K562 (cell line): ENCODE data around the gene COCH. TPM values are rescaled to one million over a fixed set of nuclear protein-coding genes. Genes with fewer than 3 reads are reported as not detected.
"Not testable (repeated sequence)": the region's sequence is repeated elsewhere in the genome, so short reads cannot be mapped to it uniquely, and the experiment has no call there.

Experiments used
- ATAC-seq: fragments of 200-7000 bp; cut with Tn5 transposase; 3 replicates; pipeline ENCODE4 v1.9.1; 2020; ENCODE audit warnings: moderate library complexity
- BruUV-seq: library from RNA; stranded (reverse); fragments of 400-500 nt; replicated peaks from 2 replicates; lab custom pipeline; 2021; lab: Mats Ljungman, UMichigan
- CTCF ChIA-PET: fragments of 300-600 bp; formaldehyde crosslinking; extraction: SDS; loops from one replicate; lab custom pipeline; 2021; ENCODE audit warnings: low intra/inter-chr PET ratio; lab: Yijun Ruan, JAX
- POLR2A ChIA-PET: fragments of 300-600, 350-650 bp; sonication (Branson Sonifier 250); formaldehyde crosslinking; extraction: SDS; loops from one replicate; lab custom pipeline; 2021; ENCODE audit warnings: antibody characterized with exemption, inconsistent platforms; lab: Yijun Ruan, JAX
- DNase-seq, 4 experiments: peaks; one replicate each; pipeline versions ENCODE4 v3.0.0 to v3.0.0-alpha.2; 2011 to 2018; ENCODE audit warnings: low spot score in 3 of 4, mixed read lengths in 3 of 4; ENCODE audit errors: extremely low read depth in 1 of 4
- FAIRE-seq: peaks from 2 replicates; lab custom pipeline; 2011; peaks lifted over from hg19 to GRCh38; lab: Jason Lieb, UNC
- H2AFZ ChIP-seq: 2 replicates; pipeline ENCODE4 v1.6.0; 2011; ENCODE audit warnings: low read depth, low read length, control low read depth, inconsistent platforms
- H3K27ac ChIP-seq: fragments of 200-600 bp; 3 replicates; pipeline ENCODE4 v1.8.0; 2011; ENCODE audit warnings: low read depth, mild to moderate bottlenecking, control low read depth, inconsistent platforms, low read length, moderate library complexity, mixed read lengths; ENCODE audit errors: extremely low read depth
- H3K27me3 ChIP-seq, 2 experiments: fragments of 300-600 bp in 1 of 2; 2 replicates in 1 of 2; 3 replicates in 1 of 2; pipeline versions ENCODE4 v1.6.0 to v1.8.0; 2011; ENCODE audit warnings: inconsistent platforms in 2 of 2, low read length in 2 of 2, mild to moderate bottlenecking in 1 of 2, mixed read lengths in 1 of 2, moderate library complexity in 1 of 2; ENCODE audit not compliant: control insufficient read depth in 2 of 2, insufficient read depth in 2 of 2
- H3K36me3 ChIP-seq: fragments of 300-600 bp; 3 replicates; pipeline ENCODE4 v1.8.0; 2011; ENCODE audit warnings: mild to moderate bottlenecking, low read length, inconsistent platforms; ENCODE audit not compliant: control insufficient read depth, insufficient read depth
- H3K4me1 ChIP-seq, 2 experiments: fragments of 200-600 bp in 1 of 2; replicated peaks in 1 of 2; 2 replicates in 1 of 2; 3 replicates in 1 of 2; pipeline versions ENCODE4 v1.5.1 to v1.8.0; 2011; ENCODE audit warnings: inconsistent platforms in 2 of 2, low read length in 2 of 2, mild to moderate bottlenecking in 1 of 2, mixed read lengths in 1 of 2, moderate library complexity in 1 of 2; ENCODE audit not compliant: control insufficient read depth in 2 of 2, insufficient read depth in 2 of 2
- H3K4me2 ChIP-seq: 2 replicates; pipeline ENCODE4 v1.6.1; 2011; ENCODE audit warnings: low read length, control low read depth, inconsistent platforms, mixed read lengths; ENCODE audit not compliant: insufficient read depth
- H3K4me3 ChIP-seq: fragments of 200-600 bp; sonication (generic), shearing (Covaris generic); 2 replicates; pipeline ENCODE4 v1.5.1; 2016; ENCODE audit warnings: control low read depth, inconsistent platforms
- H3K79me2 ChIP-seq: fragments of 200-600 bp; 3 replicates; pipeline ENCODE4 v1.8.0; 2011; ENCODE audit warnings: low read length, inconsistent platforms; ENCODE audit not compliant: control insufficient read depth, insufficient read depth
- H3K9ac ChIP-seq, 2 experiments: 2 replicates each; pipeline versions ENCODE4 v1.6.0 to v1.6.1; 2011; ENCODE audit warnings: low read depth in 2 of 2, low read length in 2 of 2, control low read depth in 1 of 2, inconsistent platforms in 1 of 2, mild to moderate bottlenecking in 1 of 2, mixed read lengths in 1 of 2; ENCODE audit not compliant: insufficient read depth in 1 of 2
- H3K9me1 ChIP-seq: one replicate; pipeline ENCODE4 v1.6.0; 2011; ENCODE audit warnings: inconsistent platforms, mild to moderate bottlenecking, low read length, moderate library complexity; ENCODE audit not compliant: control insufficient read depth, insufficient read depth
- H3K9me3 ChIP-seq: replicated peaks from 2 replicates; pipeline ENCODE4 v1.5.1; 2011; ENCODE audit warnings: low read depth, low read length, inconsistent platforms; ENCODE audit not compliant: control insufficient read depth, insufficient read depth
- H4K20me1 ChIP-seq: replicated peaks from 2 replicates; pipeline ENCODE4 v1.6.1; 2011; ENCODE audit warnings: low read length, inconsistent platforms, mixed read lengths; ENCODE audit not compliant: control insufficient read depth, insufficient read depth
- ARNT ChIP-seq, 2 experiments: fragments of 450-650 bp; IDR thresholded peaks; 2 replicates each; pipeline ENCODE4 v1.6.1; 2016; ENCODE audit warnings: mild to moderate bottlenecking in 1 of 2
- CREM ChIP-seq: IDR thresholded peaks from 2 replicates; pipeline ENCODE4 v1.6.1; 2014; ENCODE audit warnings: antibody characterized with exemption, low read depth
- FOXJ3 ChIP-seq: sonication (generic); formaldehyde crosslinking; IDR thresholded peaks from 2 replicates; pipeline ENCODE4 v1.4.0; 2020; ENCODE audit warnings: mild to moderate bottlenecking, missing genetic modification reagents
- FUS ChIP-seq: fragments of 200-400 bp; formaldehyde crosslinking; optimal IDR thresholded peaks from 2 replicates; pipeline ENCODE3; 2017; ENCODE audit warnings: low read depth, low read length
- MEF2D ChIP-seq: conservative IDR thresholded peaks from 2 replicates; pipeline ENCODE4 v1.6.1; 2016; ENCODE audit warnings: low read depth, missing genetic modification characterization, missing compliant biosample characterization
- STAT5A ChIP-seq: IDR thresholded peaks from 2 replicates; pipeline ENCODE4 v1.6.1; 2012; ENCODE audit warnings: low read length, inconsistent platforms, borderline replicate concordance
- ZNF197 ChIP-seq: fragments of 200-800 bp; sonication (Bioruptor generic); IDR thresholded peaks from 2 replicates; pipeline ENCODE4 v1.6.1; 2016; ENCODE audit warnings: low read depth, missing genetic modification characterization, missing compliant biosample characterization
- WGBS: fragments of 100-300 bp; shearing (Covaris generic); methylation state at CpG from one replicate; pipeline ENCODE4 v1.1.6; 2016; ENCODE audit warnings: low coverage, mixed read lengths; ENCODE audit not compliant: insufficient coverage; ENCODE audit errors: missing lambda C conversion rate; 5-methylcytosine and 5-hydroxymethylcytosine counted together
- in situ Hi-C: fragments of 300-500 bp; cut with MboI; formaldehyde crosslinking; loops from 4 replicates; pipeline ENCODE4 v1.15.0; 2018; ENCODE audit warnings: inconsistent platforms, mixed read lengths
- intact Hi-C: fragments of 100-400 bp; cut with micrococcal nuclease; formaldehyde crosslinking; loops from 2 replicates; pipeline ENCODE4 v1.14.2; 2022
- polyA plus RNA-seq, 8 experiments: library from polyadenylated mRNA; depleted of rRNA in 4 of 8; stranded (reverse) in 5 of 8; unstranded in 3 of 8; fragments of >200 nt; fragmentation: Nextera tagmentation in 2 of 8; fragmentation: Illumina TruSeq in 1 of 8; extraction: Ambion mirVana in 2 of 8; extraction: Trizol in 1 of 8; gene quantifications; 2 replicates each; pipeline versions ENCODE4 v1.2.1 to v1.2.3, GENCODE V29; 2011 to 2014; ENCODE audit warnings: inconsistent platforms in 1 of 8, missing spikeins in 1 of 8
- total RNA-seq, 7 experiments: library from RNA; depleted of rRNA in 6 of 7; stranded (reverse); fragments of >200 nt in 6 of 7; fragmentation: Illumina TruSeq in 2 of 7; extraction: Trizol in 2 of 7; gene quantifications; 2 replicates each; pipeline versions ENCODE4 v1.2.1 to v1.2.3, GENCODE V29; 2011 to 2021; ENCODE audit warnings: low replicate concordance in 1 of 7
- TF ChIP-seq, protein P1 (sequence below): fragments of 200-800 bp; sonication (Bioruptor generic); IDR thresholded peaks from 2 replicates; pipeline ENCODE4 v1.6.1; 2017; ENCODE audit warnings: missing genetic modification characterization, missing compliant biosample characterization
- TF ChIP-seq, protein P2 (sequence below): fragments of 150-350 bp; IDR thresholded peaks from 2 replicates; pipeline ENCODE4 v1.6.1; 2014; ENCODE audit warnings: low read depth, mild to moderate bottlenecking, low read length, borderline replicate concordance

Gene COCH
- total and polyA plus RNA-seq, 9 of the 15 experiments (the other 6 are each of a cell fraction or from before 2014, with no cell fraction given) = 27.0 to 141 (median 69.3) TPM

DNA sequence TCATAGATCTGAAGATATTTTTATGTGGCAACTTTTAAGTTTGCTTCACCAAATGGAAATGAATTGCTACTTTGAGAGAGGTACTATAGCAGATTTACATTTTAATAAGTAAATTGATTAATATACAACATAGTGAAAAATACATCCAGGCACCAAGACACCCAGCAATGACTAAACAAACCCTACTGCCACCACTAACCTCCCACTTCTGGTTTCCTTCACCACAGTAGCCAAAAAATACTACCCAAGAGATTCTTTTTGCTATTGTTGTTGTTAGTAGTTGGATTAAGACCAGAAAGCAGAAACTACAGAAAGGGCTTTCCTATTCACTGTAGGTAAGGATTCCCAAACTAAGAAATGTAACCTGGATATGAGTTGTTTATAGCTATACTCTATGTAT is 54.1 kb downstream of the COCH start (continued):
- TF ChIP-seq FOXJ3 = no peak
- TF ChIP-seq, protein P1, sequence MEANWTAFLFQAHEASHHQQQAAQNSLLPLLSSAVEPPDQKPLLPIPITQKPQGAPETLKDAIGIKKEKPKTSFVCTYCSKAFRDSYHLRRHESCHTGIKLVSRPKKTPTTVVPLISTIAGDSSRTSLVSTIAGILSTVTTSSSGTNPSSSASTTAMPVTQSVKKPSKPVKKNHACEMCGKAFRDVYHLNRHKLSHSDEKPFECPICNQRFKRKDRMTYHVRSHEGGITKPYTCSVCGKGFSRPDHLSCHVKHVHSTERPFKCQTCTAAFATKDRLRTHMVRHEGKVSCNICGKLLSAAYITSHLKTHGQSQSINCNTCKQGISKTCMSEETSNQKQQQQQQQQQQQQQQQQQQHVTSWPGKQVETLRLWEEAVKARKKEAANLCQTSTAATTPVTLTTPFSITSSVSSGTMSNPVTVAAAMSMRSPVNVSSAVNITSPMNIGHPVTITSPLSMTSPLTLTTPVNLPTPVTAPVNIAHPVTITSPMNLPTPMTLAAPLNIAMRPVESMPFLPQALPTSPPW (CRISPR knock-in tag) = no peak
- TF ChIP-seq MEF2D (tag) = no peak
- no peak for TF ChIP-seq CREM
- no peak for TF ChIP-seq ZNF197 (CRISPR knock-in tag)
- TF ChIP-seq, protein P2, sequence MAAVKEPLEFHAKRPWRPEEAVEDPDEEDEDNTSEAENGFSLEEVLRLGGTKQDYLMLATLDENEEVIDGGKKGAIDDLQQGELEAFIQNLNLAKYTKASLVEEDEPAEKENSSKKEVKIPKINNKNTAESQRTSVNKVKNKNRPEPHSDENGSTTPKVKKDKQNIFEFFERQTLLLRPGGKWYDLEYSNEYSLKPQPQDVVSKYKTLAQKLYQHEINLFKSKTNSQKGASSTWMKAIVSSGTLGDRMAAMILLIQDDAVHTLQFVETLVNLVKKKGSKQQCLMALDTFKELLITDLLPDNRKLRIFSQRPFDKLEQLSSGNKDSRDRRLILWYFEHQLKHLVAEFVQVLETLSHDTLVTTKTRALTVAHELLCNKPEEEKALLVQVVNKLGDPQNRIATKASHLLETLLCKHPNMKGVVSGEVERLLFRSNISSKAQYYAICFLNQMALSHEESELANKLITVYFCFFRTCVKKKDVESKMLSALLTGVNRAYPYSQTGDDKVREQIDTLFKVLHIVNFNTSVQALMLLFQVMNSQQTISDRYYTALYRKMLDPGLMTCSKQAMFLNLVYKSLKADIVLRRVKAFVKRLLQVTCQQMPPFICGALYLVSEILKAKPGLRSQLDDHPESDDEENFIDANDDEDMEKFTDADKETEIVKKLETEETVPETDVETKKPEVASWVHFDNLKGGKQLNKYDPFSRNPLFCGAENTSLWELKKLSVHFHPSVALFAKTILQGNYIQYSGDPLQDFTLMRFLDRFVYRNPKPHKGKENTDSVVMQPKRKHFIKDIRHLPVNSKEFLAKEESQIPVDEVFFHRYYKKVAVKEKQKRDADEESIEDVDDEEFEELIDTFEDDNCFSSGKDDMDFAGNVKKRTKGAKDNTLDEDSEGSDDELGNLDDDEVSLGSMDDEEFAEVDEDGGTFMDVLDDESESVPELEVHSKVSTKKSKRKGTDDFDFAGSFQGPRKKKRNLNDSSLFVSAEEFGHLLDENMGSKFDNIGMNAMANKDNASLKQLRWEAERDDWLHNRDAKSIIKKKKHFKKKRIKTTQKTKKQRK = no peak
- TF ChIP-seq FUS = no peak
- TF ChIP-seq ARNT (IDR thresholded peaks at IDR 0.05) = no peak
- no peak for TF ChIP-seq STAT5A
- TF ChIP-seq, all 486 proteins: peak for 0

DNA sequence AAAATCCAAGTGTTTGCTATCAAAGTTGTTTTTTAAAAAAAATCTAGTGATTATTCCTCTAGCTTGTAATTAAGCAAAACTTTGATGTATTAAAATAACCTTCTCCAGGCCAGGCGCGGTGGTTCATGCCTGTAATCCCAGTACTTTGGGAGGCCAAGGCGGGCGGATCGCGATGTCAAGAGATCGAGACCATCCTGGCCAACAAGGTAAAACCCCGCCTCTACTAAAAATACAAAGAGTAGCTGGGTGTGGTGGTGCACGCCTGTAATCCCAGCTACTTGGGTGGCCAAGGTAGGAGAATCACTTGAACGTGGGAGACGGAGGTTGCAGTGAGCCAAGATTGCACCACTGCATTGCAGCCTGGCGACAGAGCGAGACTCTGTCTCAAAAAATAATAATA is 59.6 kb downstream of the COCH start:
- H4K20me1 ChIP-seq, H2AFZ ChIP-seq, H3K79me2 ChIP-seq, H3K27me3 ChIP-seq, H3K4me1 ChIP-seq, CTCF ChIA-PET, H3K9ac ChIP-seq, H3K27ac ChIP-seq, intact Hi-C loops, BruUV-seq, H3K4me2 ChIP-seq, FAIRE-seq, H3K9me1 ChIP-seq, H3K9me3 ChIP-seq, in situ Hi-C loops, H3K4me3 ChIP-seq, DNase-seq, ATAC-seq: not testable (repeated sequence)
- POLR2A ChIA-PET = interaction anchor here (1.5 kb wide), 1 partner anchor 10 kb away, joined by 3 read pairs; no protein-coding TSS in a partner anchor
- WGBS = over 99% methylated on average over 13 of the region's 13 CpGs
- peaks cover 58% of the 10 kb centered on the region for H3K36me3 ChIP-seq
